ENCODE measurements around the gene BANF2.

- no peak for TF ChIP-seq CTCF (IDR thresholded peaks at IDR 0.05)
- TF ChIP-seq EZH2 (IDR thresholded peaks at IDR 0.05), result no peak
- no peak for TF ChIP-seq EZH2phosphoT487 (IDR thresholded peaks at IDR 0.05)
Measured at GRCh38 chr20:17652411-17652810, 47.4 kb upstream of the BANF2 start.
